GM12878 (cell line): Measurements from ENCODE around the gene SEMA4D. TPM values are rescaled to one million over a fixed set of nuclear protein-coding genes. Genes with fewer than 3 reads are reported as not detected.

ENCODE experiments used
- ATAC-seq: fragments of 200-7000 bp; cut with Tn5 transposase; 3 replicates; pipeline ENCODE4 v1.9.1; 2020; ENCODE audit warnings: mild to moderate bottlenecking, moderate library complexity
- BruUV-seq: library from RNA; stranded (reverse); fragments of 400-500 nt; replicated peaks from 2 replicates; lab custom pipeline; 2021; lab: Mats Ljungman, UMichigan
- CTCF ChIA-PET: fragments of 300-600 bp; sonication (Branson Sonifier 250); formaldehyde crosslinking; extraction: SDS; loops from one replicate; lab custom pipeline; 2021; ENCODE audit warnings: inconsistent platforms; lab: Yijun Ruan, JAX
- POLR2A ChIA-PET: fragments of 350-600 bp; formaldehyde crosslinking; extraction: SDS; loops from one replicate; lab custom pipeline; 2021; ENCODE audit warnings: inconsistent platforms; lab: Charles Lee
- RAD21 ChIA-PET: fragments of 300-600 bp; sonication (Branson Sonifier 250); formaldehyde crosslinking; loops from one replicate; lab custom pipeline; 2023; ENCODE audit warnings: antibody characterized with exemption; ENCODE audit not compliant: unreplicated experiment; lab: Charles Lee
- SMC1A ChIA-PET: fragments of 300-600 bp; sonication (Branson Sonifier 250); formaldehyde crosslinking; loops from one replicate; lab custom pipeline; 2023; ENCODE audit not compliant: unreplicated experiment, uncharacterized antibody; lab: Charles Lee
- DNase-seq: peaks from one replicate; pipeline ENCODE4 v3.0.0-alpha.2; 2011; ENCODE audit warnings: low read depth, low spot score
- FAIRE-seq: peaks from 3 replicates; lab custom pipeline; 2011; peaks lifted over from hg19 to GRCh38; lab: Jason Lieb, UNC
- H2AFZ ChIP-seq: 2 replicates; pipeline ENCODE4 v1.6.0; 2011; ENCODE audit warnings: low read depth, low read length, control low read depth; ENCODE audit not compliant: control insufficient read depth
- H3K27ac ChIP-seq: 2 replicates; pipeline ENCODE4 v1.5.1; 2011; ENCODE audit warnings: control low read depth; ENCODE audit not compliant: control insufficient read depth, insufficient read depth
- H3K27me3 ChIP-seq, 2 experiments: replicated peaks in 1 of 2; 2 replicates each; pipeline versions ENCODE4 v1.6.0 to v1.6.1; 2011; ENCODE audit warnings: low read length in 1 of 2; ENCODE audit not compliant: control insufficient read depth in 2 of 2, insufficient read depth in 2 of 2
- H3K36me3 ChIP-seq, 2 experiments: 2 replicates each; pipeline ENCODE4 v1.5.1; 2011; ENCODE audit warnings: low read length in 1 of 2; ENCODE audit not compliant: control insufficient read depth in 2 of 2, insufficient read depth in 2 of 2
- H3K4me1 ChIP-seq: 2 replicates; pipeline ENCODE4 v1.6.1; 2011; ENCODE audit warnings: mild to moderate bottlenecking, low read length, moderate library complexity, mixed read lengths; ENCODE audit not compliant: control insufficient read depth, insufficient read depth
- H3K4me2 ChIP-seq: 2 replicates; pipeline ENCODE4 v1.6.0; 2011; ENCODE audit warnings: control low read depth; ENCODE audit not compliant: control insufficient read depth, insufficient read depth
- H3K4me3 ChIP-seq: fragments of 200-600 bp; sonication (generic); 2 replicates; pipeline ENCODE4 v1.5.1; 2016
- H3K79me2 ChIP-seq: 2 replicates; pipeline ENCODE4 v1.6.0; 2011; ENCODE audit warnings: low read length; ENCODE audit not compliant: control insufficient read depth, insufficient read depth
- H3K9ac ChIP-seq: 2 replicates; pipeline ENCODE4 v1.8.0; 2011; ENCODE audit warnings: low read length, control low read depth, mixed read lengths; ENCODE audit not compliant: control insufficient read depth, insufficient read depth
- H3K9me3 ChIP-seq: replicated peaks from 3 replicates; pipeline ENCODE4 v1.5.1; 2011; ENCODE audit warnings: mild to moderate bottlenecking, low read length; ENCODE audit not compliant: control insufficient read depth, insufficient read depth
- H4K20me1 ChIP-seq: 2 replicates; pipeline ENCODE4 v1.6.0; 2011; ENCODE audit not compliant: control insufficient read depth, insufficient read depth
- DPF2 ChIP-seq: fragments of 450-650 bp; IDR thresholded peaks from 2 replicates; pipeline ENCODE4 v1.6.1; 2017; ENCODE audit warnings: mild to moderate bottlenecking
- FOXM1 ChIP-seq: IDR thresholded peaks from 2 replicates; pipeline ENCODE4 v1.6.1; 2012; ENCODE audit warnings: low read depth, mild to moderate bottlenecking, inconsistent platforms, low read length, moderate library complexity
- HDAC2 ChIP-seq: fragments of 200-600 bp; sonication (generic); IDR thresholded peaks from 2 replicates; pipeline ENCODE4 v1.6.1; 2017
- KLF5 ChIP-seq: fragments of 450-650 bp; IDR thresholded peaks from 2 replicates; pipeline ENCODE4 v1.6.1; 2014; ENCODE audit warnings: mild to moderate bottlenecking; ENCODE audit not compliant: partially characterized antibody
- MYB ChIP-seq: fragments of 150-350 bp; IDR thresholded peaks from 2 replicates; pipeline ENCODE4 v1.6.1; 2014; ENCODE audit warnings: mild to moderate bottlenecking, low read depth, low read length, borderline replicate concordance
- PAX8 ChIP-seq: fragments of 450-650 bp; IDR thresholded peaks from 2 replicates; pipeline ENCODE4 v1.6.1; 2017; ENCODE audit warnings: mild to moderate bottlenecking, moderate library complexity
- RBBP5 ChIP-seq: fragments of 200-600 bp; sonication (generic); conservative IDR thresholded peaks from 2 replicates; pipeline ENCODE4 v1.6.1; 2016
- RELB ChIP-seq: fragments of 450-650 bp; IDR thresholded peaks from 2 replicates; pipeline ENCODE4 v1.6.1; 2017; ENCODE audit warnings: low read depth, mild to moderate bottlenecking, moderate library complexity
- SIN3A ChIP-seq: IDR thresholded peaks from 2 replicates; pipeline ENCODE4 v1.6.1; 2012; ENCODE audit warnings: low read depth, low read length, improper control_type of control experiment
- ZNF24 ChIP-seq: fragments of 450-650 bp; IDR thresholded peaks from 2 replicates; pipeline ENCODE4 v1.6.1; 2017; ENCODE audit warnings: antibody characterized with exemption, mild to moderate bottlenecking
- WGBS: methylation state at CpG from one replicate; pipeline ENCODE4 v1.1.6; 2016; ENCODE audit warnings: low lambda C conversion rate; ENCODE audit not compliant: insufficient replicate concordance, insufficient coverage; ENCODE audit errors: missing lambda C conversion rate; 5-methylcytosine and 5-hydroxymethylcytosine counted together
- in situ Hi-C: fragments of 300-500 bp; cut with MboI; formaldehyde crosslinking; loops from 9 replicates; pipeline ENCODE4 v1.14.3; 2018; ENCODE audit warnings: mixed read lengths
- intact Hi-C: fragments of 100-400 bp; cut with micrococcal nuclease; formaldehyde crosslinking; loops from one replicate; pipeline ENCODE4 v1.14.2; 2022; ENCODE audit not compliant: unreplicated experiment
- polyA plus RNA-seq, 11 experiments: library from polyadenylated mRNA; depleted of rRNA in 4 of 11; unstranded in 6 of 11; stranded (reverse) in 5 of 11; fragments of >200 nt; fragmentation: Nextera tagmentation in 4 of 11; fragmentation: Illumina TruSeq in 1 of 11; extraction: Ambion mirVana in 4 of 11; extraction: Trizol in 1 of 11; gene quantifications; 1 replicate in 1 of 11; 2 replicates in 10 of 11; pipeline versions ENCODE4 v1.2.1 to v1.2.3, GENCODE V29; 2011 to 2016; ENCODE audit warnings: inconsistent platforms in 2 of 11, missing spikeins in 2 of 11, low read depth in 1 of 11
- total RNA-seq, 4 experiments: library from RNA; depleted of rRNA in 3 of 4; stranded (reverse); fragments of >200 nt in 3 of 4; fragmentation: Illumina TruSeq in 1 of 4; extraction: Trizol in 1 of 4; gene quantifications; 2 replicates each; pipeline versions ENCODE4 v1.2.1 to v1.2.3, GENCODE V29; 2013 to 2021
- TF ChIP-seq, protein P1 (sequence below): IDR thresholded peaks from 2 replicates; pipeline ENCODE4 v1.6.1; 2011; ENCODE audit warnings: low read depth, low read length, improper control_type of control experiment, borderline replicate concordance
- TF ChIP-seq, protein P2 (sequence below): fragments of 450-650 bp; formaldehyde crosslinking; IDR thresholded peaks from 2 replicates; pipeline ENCODE4 v1.4.0; 2020; ENCODE audit warnings: mild to moderate bottlenecking, moderate library complexity
- TF ChIP-seq, protein P3 (sequence below): fragments of 150-350 bp; IDR thresholded peaks from 2 replicates; pipeline ENCODE4 v1.6.1; 2014; ENCODE audit warnings: mild to moderate bottlenecking, low read depth, low read length
- TF ChIP-seq, protein P4 (sequence below): fragments of 450-650 bp; IDR thresholded peaks from 2 replicates; pipeline ENCODE4 v1.6.1; 2017; ENCODE audit warnings: mild to moderate bottlenecking

The SEMA4D gene
- total and polyA plus RNA-seq, 10 of the 15 experiments (the other 5 are each of a cell fraction or from before 2014, with no cell fraction given) = 15.1 to 136 (median 39.6) TPM

DNA sequence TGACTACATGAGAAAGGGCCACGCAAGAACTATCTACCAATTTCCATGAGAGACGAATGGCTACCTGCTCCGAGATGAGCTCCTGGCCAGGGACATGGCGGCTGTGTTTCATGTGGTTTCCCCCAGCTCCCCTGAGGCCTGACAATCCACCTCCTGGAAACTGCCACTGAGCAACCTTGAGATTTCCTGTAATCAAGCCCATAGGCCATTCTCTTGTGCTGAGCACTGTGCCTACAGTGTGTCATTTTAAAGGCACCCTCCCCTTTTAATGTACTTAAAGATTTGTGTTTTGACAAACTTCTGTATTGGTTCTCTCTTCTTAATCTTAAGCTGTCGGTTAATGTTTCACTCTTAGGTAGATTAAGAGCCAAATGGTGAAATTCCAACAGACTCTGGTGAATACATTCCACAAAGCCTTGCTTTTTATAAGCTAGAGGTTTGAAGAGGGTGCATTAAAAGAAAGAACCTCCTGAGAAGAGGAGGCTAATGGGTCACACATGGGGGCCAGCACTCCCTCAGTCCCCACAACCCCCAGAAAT is 107.3 kb downstream of the SEMA4D start:
- no TSS peak for BruUV-seq
- intact Hi-C loops (no loop called here), in situ Hi-C loops (no loop called here)
- no peak for DNase-seq
- no peak for ATAC-seq
- 98% methylated on average over 5 of the region's 5 CpGs for WGBS
- RAD21 ChIA-PET = no interaction called here
- Histone ChIP-seq H3K79me2 (no peaks in the 10 kb centered on the region), H3K9me3 (no peaks in the 10 kb centered on the region), H3K36me3 (peaks cover 64 to 71% of the 10 kb centered on the region in 2 experiments), H3K27ac (no peak overlapping the region), H3K4me2 (no peak overlapping the region), H3K4me1 (no peaks in the 10 kb centered on the region), H2AFZ (no peak overlapping the region), H3K27me3 (no peaks in the 10 kb centered on the region), H3K4me3 (no peak overlapping the region), H3K9ac (no peak overlapping the region), H4K20me1 (no peaks in the 10 kb centered on the region)
- SMC1A ChIA-PET = interaction anchor here (0.9 to 1.5 kb wide), 2 partner anchors 11 to 158 kb away, joined by 3 to 5 read pairs; no protein-coding TSS in a partner anchor
- POLR2A ChIA-PET = no interaction called here
- no peak for FAIRE-seq
- CTCF ChIA-PET = interaction anchor here (0.6 to 1.0 kb wide), 3 partner anchors 32 to 158 kb away, joined by 3 read pairs; no protein-coding TSS in a partner anchor
- no peak for TF ChIP-seq DPF2
- TF ChIP-seq PAX8 = no peak
- TF ChIP-seq, protein P1, sequence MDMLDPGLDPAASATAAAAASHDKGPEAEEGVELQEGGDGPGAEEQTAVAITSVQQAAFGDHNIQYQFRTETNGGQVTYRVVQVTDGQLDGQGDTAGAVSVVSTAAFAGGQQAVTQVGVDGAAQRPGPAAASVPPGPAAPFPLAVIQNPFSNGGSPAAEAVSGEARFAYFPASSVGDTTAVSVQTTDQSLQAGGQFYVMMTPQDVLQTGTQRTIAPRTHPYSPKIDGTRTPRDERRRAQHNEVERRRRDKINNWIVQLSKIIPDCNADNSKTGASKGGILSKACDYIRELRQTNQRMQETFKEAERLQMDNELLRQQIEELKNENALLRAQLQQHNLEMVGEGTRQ = no peak
- TF ChIP-seq RBBP5 = no peak
- TF ChIP-seq KLF5 = no peak
- TF ChIP-seq, protein P2, sequence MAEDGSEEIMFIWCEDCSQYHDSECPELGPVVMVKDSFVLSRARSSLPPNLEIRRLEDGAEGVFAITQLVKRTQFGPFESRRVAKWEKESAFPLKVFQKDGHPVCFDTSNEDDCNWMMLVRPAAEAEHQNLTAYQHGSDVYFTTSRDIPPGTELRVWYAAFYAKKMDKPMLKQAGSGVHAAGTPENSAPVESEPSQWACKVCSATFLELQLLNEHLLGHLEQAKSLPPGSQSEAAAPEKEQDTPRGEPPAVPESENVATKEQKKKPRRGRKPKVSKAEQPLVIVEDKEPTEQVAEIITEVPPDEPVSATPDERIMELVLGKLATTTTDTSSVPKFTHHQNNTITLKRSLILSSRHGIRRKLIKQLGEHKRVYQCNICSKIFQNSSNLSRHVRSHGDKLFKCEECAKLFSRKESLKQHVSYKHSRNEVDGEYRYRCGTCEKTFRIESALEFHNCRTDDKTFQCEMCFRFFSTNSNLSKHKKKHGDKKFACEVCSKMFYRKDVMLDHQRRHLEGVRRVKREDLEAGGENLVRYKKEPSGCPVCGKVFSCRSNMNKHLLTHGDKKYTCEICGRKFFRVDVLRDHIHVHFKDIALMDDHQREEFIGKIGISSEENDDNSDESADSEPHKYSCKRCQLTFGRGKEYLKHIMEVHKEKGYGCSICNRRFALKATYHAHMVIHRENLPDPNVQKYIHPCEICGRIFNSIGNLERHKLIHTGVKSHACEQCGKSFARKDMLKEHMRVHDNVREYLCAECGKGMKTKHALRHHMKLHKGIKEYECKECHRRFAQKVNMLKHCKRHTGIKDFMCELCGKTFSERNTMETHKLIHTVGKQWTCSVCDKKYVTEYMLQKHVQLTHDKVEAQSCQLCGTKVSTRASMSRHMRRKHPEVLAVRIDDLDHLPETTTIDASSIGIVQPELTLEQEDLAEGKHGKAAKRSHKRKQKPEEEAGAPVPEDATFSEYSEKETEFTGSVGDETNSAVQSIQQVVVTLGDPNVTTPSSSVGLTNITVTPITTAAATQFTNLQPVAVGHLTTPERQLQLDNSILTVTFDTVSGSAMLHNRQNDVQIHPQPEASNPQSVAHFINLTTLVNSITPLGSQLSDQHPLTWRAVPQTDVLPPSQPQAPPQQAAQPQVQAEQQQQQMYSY = no peak
- no peak for TF ChIP-seq FOXM1
- no peak for TF ChIP-seq MYB
- TF ChIP-seq, protein P3, sequence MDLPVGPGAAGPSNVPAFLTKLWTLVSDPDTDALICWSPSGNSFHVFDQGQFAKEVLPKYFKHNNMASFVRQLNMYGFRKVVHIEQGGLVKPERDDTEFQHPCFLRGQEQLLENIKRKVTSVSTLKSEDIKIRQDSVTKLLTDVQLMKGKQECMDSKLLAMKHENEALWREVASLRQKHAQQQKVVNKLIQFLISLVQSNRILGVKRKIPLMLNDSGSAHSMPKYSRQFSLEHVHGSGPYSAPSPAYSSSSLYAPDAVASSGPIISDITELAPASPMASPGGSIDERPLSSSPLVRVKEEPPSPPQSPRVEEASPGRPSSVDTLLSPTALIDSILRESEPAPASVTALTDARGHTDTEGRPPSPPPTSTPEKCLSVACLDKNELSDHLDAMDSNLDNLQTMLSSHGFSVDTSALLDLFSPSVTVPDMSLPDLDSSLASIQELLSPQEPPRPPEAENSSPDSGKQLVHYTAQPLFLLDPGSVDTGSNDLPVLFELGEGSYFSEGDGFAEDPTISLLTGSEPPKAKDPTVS = no peak
- TF ChIP-seq RELB = no peak
- TF ChIP-seq SIN3A = no peak
- no peak for TF ChIP-seq HDAC2
- TF ChIP-seq, protein P4, sequence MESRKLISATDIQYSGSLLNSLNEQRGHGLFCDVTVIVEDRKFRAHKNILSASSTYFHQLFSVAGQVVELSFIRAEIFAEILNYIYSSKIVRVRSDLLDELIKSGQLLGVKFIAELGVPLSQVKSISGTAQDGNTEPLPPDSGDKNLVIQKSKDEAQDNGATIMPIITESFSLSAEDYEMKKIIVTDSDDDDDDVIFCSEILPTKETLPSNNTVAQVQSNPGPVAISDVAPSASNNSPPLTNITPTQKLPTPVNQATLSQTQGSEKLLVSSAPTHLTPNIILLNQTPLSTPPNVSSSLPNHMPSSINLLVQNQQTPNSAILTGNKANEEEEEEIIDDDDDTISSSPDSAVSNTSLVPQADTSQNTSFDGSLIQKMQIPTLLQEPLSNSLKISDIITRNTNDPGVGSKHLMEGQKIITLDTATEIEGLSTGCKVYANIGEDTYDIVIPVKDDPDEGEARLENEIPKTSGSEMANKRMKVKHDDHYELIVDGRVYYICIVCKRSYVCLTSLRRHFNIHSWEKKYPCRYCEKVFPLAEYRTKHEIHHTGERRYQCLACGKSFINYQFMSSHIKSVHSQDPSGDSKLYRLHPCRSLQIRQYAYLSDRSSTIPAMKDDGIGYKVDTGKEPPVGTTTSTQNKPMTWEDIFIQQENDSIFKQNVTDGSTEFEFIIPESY = no peak
- no peak for TF ChIP-seq ZNF24
